Measurements from ENCODE around the gene IL13. TPM values are rescaled to one million over a fixed set of nuclear protein-coding genes. Genes with fewer than 3 reads are reported as not detected.

The IL13 gene
- total RNA-seq, 1 experiment from 2014 or later: not detected

- DNase-seq (ENCODE audit: low read depth): no peak
Measured at GRCh38 chr5:132655821-132656773, 1.9 kb upstream of the IL13 start.

GRCh38 chr5:132656774-132657355, 1.1 kb upstream of the IL13 start:
- DNase-seq (ENCODE audit: low read depth): no peak

- no peak for DNase-seq (ENCODE audit: low read depth)
Measured at GRCh38 chr5:132658381-132659302, 669 bp downstream of the IL13 start.

GRCh38 chr5:132659598-132660493, 1.9 kb downstream of the IL13 start:
- DNase-seq (ENCODE audit: low read depth): no peak

GRCh38 chr5:132661231-132662003, 3.4 kb downstream of the IL13 start:
- no peak for DNase-seq (ENCODE audit: low read depth)

GRCh38 chr5:132662004-132662401, 4.0 kb downstream of the IL13 start:
- DNase-seq (ENCODE audit: low read depth): no peak

GRCh38 chr5:132662925-132663770, 5.2 kb downstream of the IL13 start:
- no peak for DNase-seq (ENCODE audit: low read depth)

- DNase-seq (ENCODE audit: low read depth): no peak
Measured at GRCh38 chr5:132663771-132664695, 6.1 kb downstream of the IL13 start.

- no peak for DNase-seq (ENCODE audit: low read depth)
Measured at GRCh38 chr5:132664696-132665209, 6.8 kb downstream of the IL13 start.

- DNase-seq (ENCODE audit: low read depth): no peak
Measured at GRCh38 chr5:132665574-132666080, 7.7 kb downstream of the IL13 start.

- DNase-seq (ENCODE audit: low read depth): no peak
Measured at GRCh38 chr5:132666310-132667123, 8.5 kb downstream of the IL13 start.

GRCh38 chr5:132667309-132667708, 9.3 kb downstream of the IL13 start:
- DNase-seq (ENCODE audit: low read depth): no peak

GRCh38 chr5:132667761-132668705, 10.1 kb downstream of the IL13 start:
- no peak for DNase-seq (ENCODE audit: low read depth)

GRCh38 chr5:132668706-132669454, 10.9 kb downstream of the IL13 start:
- DNase-seq (ENCODE audit: low read depth): no peak

GRCh38 chr5:132669455-132669820, 11.5 kb downstream of the IL13 start:
- DNase-seq (ENCODE audit: low read depth): no peak

Measured in HT1080 (cell line).